Transverse colon (tissue), 4 donors: Measurements from ENCODE around the gene POU3F3. TPM values are rescaled to one million over a fixed set of nuclear protein-coding genes. Genes with fewer than 3 reads are reported as not detected.

ENCODE experiments used
- DNase-seq: peaks from one replicate; pipeline ENCODE4 v3.0.0-alpha.2; 2019
- H3K27ac ChIP-seq, 4 donors: fragments of 200-600 bp; sonication (generic); 2 replicates each; pipeline ENCODE4 v1.5.1; 2016 to 2018; ENCODE audit warnings: inconsistent platforms in 4 of 4
- H3K27me3 ChIP-seq: fragments of 200-600 bp; sonication (generic); 2 replicates; pipeline ENCODE4 v1.5.1; 2017; ENCODE audit warnings: inconsistent platforms
- H3K36me3 ChIP-seq, 4 donors: fragments of 200-600 bp; sonication (generic); 2 replicates each; pipeline ENCODE4 v1.5.1; 2017 to 2019; ENCODE audit warnings: inconsistent platforms in 4 of 4
- H3K4me1 ChIP-seq, 4 donors: fragments of 200-600 bp; sonication (generic); 2 replicates each; pipeline ENCODE4 v1.5.1; 2017 to 2020; ENCODE audit warnings: inconsistent platforms in 4 of 4
- H3K4me3 ChIP-seq, 4 donors: fragments of 200-600 bp; sonication (generic); 1 replicate in 1 of 4; 2 replicates in 3 of 4; pipeline versions ENCODE4 v1.5.1 to v1.6.1; 2017 to 2019; ENCODE audit warnings: inconsistent platforms in 4 of 4
- H3K9me3 ChIP-seq, 2 donors: fragments of 200-600 bp; sonication (generic); 2 replicates each; pipeline ENCODE4 v1.5.1; 2017 to 2019; ENCODE audit warnings: inconsistent platforms in 2 of 2
- CTCF ChIP-seq, 5 experiments: fragments of 200-600 bp in 3 of 5; fragments of 450-650 bp in 2 of 5; sonication (generic) in 3 of 5; IDR thresholded peaks; 1 replicate in 2 of 5; 2 replicates in 3 of 5; pipeline ENCODE4 v1.5.1; 2016 to 2017; ENCODE audit warnings: antibody characterized with exemption in 5 of 5, inconsistent platforms in 3 of 5, mild to moderate bottlenecking in 2 of 5, moderate library complexity in 1 of 5
- EP300 ChIP-seq: sonication (generic); formaldehyde crosslinking; IDR thresholded peaks from one replicate; pipeline ENCODE4 v1.6.1; 2017; ENCODE audit warnings: antibody characterized with exemption, low read depth
- POLR2A ChIP-seq: fragments of 450-650 bp; IDR thresholded peaks from one replicate; pipeline ENCODE4 v1.6.1; 2016; ENCODE audit warnings: antibody characterized with exemption, mild to moderate bottlenecking, moderate library complexity
- POLR2AphosphoS5 ChIP-seq, 3 donors: sonication (generic); formaldehyde crosslinking; IDR thresholded peaks; one replicate each; pipeline ENCODE4 v1.6.1; 2016; ENCODE audit warnings: antibody characterized with exemption in 3 of 3
- WGBS, 2 donors: methylation state at CpG; one replicate each; pipeline ENCODE4 v1.1.5; 2018; ENCODE audit warnings: low coverage in 1 of 2; 5-methylcytosine and 5-hydroxymethylcytosine counted together
- in situ Hi-C, 4 donors: fragments of 200-750 bp; cut with MboI; loops; one replicate each; pipeline versions ENCODE4 v1.15.0 to v1.15.1; 2017; ENCODE audit warnings: low sequenced_read_pairs in 3 of 4, low pct_ligation_motif_present in 1 of 4, low pct_unique_long_range_greater_than_20kb in 1 of 4
- intact Hi-C: fragments of 100-400 bp; cut with DNase I; formaldehyde crosslinking; loops from one replicate; pipeline ENCODE4 v1.15.1; 2023; ENCODE audit warnings: low total_unique reads
- total RNA-seq, 4 donors: library from RNA; depleted of rRNA; stranded (reverse); fragments of >200 nt; gene quantifications; one replicate each; pipeline ENCODE4 v1.1.0, GENCODE V29; 2016

The POU3F3 gene
- total RNA-seq, 4 donors from 2014 or later: 0.14 to 0.32 TPM; not detected in 2

- H3K27me3 ChIP-seq: peaks cover 76% of the 10 kb centered on the region
- DNase-seq: no peak
- 57% methylated on average over 6 of the region's 6 CpGs; no CpG with 5 or more reads in 1 of the 2 donors for WGBS, 2 donors
- no peak overlapping the region for H3K27ac ChIP-seq
- TF ChIP-seq POLR2AphosphoS5 (IDR thresholded peaks at IDR 0.05) (no peak), EP300 (no peak), POLR2A (no peak), CTCF (IDR thresholded peaks at IDR 0.05) (no peak)
- in situ Hi-C loops: no loop called here
- H3K36me3 ChIP-seq: no peaks in the 10 kb centered on the region
- no peaks in the 10 kb centered on the region for H3K4me1 ChIP-seq
- intact Hi-C loops: no loop called here
- no peaks in the 10 kb centered on the region for H3K9me3 ChIP-seq
- no peak overlapping the region for H3K4me3 ChIP-seq
Observed at GRCh38 chr2:104880076-104880475, 26.2 kb downstream of the POU3F3 start.

- no peak overlapping the region for H3K27ac ChIP-seq
- in situ Hi-C loops: no loop called here
- H3K27me3 ChIP-seq: peaks cover 62% of the 10 kb centered on the region
- DNase-seq: no peak
- no peaks in the 10 kb centered on the region for H3K9me3 ChIP-seq
- intact Hi-C loops: no loop called here
- WGBS, 2 donors: 60 to 84% methylated on average over 1 to 3 of the region's 3 CpGs
- H3K4me3 ChIP-seq: no peak overlapping the region
- no peaks in the 10 kb centered on the region for H3K36me3 ChIP-seq
- peaks cover 0 to under 1% (median 0%) of the 10 kb centered on the region in 4 donors for H3K4me1 ChIP-seq
- no peak for TF ChIP-seq POLR2AphosphoS5 (IDR thresholded peaks at IDR 0.05)
- TF ChIP-seq EP300: no peak
Observed at GRCh38 chr2:104883357-104883756, 29.4 kb downstream of the POU3F3 start.

GRCh38 chr2:104885119-104885782 is 31.3 kb downstream of the POU3F3 start:
- intact Hi-C loops: no loop called here
- Histone ChIP-seq H3K36me3 (no peaks in the 10 kb centered on the region), H3K9me3 (no peaks in the 10 kb centered on the region), H3K4me3 (no peak overlapping the region), H3K27ac (no peak overlapping the region), H3K4me1 (peaks cover 0 to 17% (median 9%) of the 10 kb centered on the region in 4 donors), H3K27me3 (peaks cover 46% of the 10 kb centered on the region)
- no peak for DNase-seq
- in situ Hi-C loops: no loop called here
- TF ChIP-seq CTCF (IDR thresholded peaks at IDR 0.05) (no peak), EP300 (no peak), POLR2AphosphoS5 (IDR thresholded peaks at IDR 0.05) (no peak), POLR2A (no peak)
- 67 to 74% methylated on average over 3 to 5 of the region's 5 CpGs for WGBS, 2 donors

- no peak overlapping the region for H3K4me3 ChIP-seq
- H3K27ac ChIP-seq: no peak overlapping the region
- no peak for TF ChIP-seq CTCF (IDR thresholded peaks at IDR 0.05)
- no peak for TF ChIP-seq POLR2A
- TF ChIP-seq EP300: no peak
- no peak for TF ChIP-seq POLR2AphosphoS5 (IDR thresholded peaks at IDR 0.05)
- no peaks in the 10 kb centered on the region for H3K9me3 ChIP-seq
- H3K27me3 ChIP-seq: peaks cover 26% of the 10 kb centered on the region
- WGBS, 2 donors: 80 to 93% methylated on average over 6 of the region's 6 CpGs
- DNase-seq: no peak
- intact Hi-C loops (no loop called here), in situ Hi-C loops (no loop called here)
- H3K36me3 ChIP-seq: no peaks in the 10 kb centered on the region
- H3K4me1 ChIP-seq: peaks cover 0 to 23% (median 14%) of the 10 kb centered on the region in 4 donors
Observed at GRCh38 chr2:104887676-104888075, 33.8 kb downstream of the POU3F3 start.
